Astrocyte of the spinal cord (primary cell): ENCODE results near the gene TIMM13.
"Not testable (repeated sequence)": the region's sequence is repeated elsewhere in the genome, so short reads cannot be mapped to it uniquely, and the experiment has no call there.

Source experiments
- DNase-seq: peaks from one replicate; pipeline ENCODE4 v3.0.0; 2011; ENCODE audit warnings: low read depth, low spot score
- H3K4me3 ChIP-seq: 2 replicates; pipeline ENCODE4 v1.5.1; 2011; ENCODE audit warnings: low read depth, mild to moderate bottlenecking, low read length, moderate library complexity
- in situ Hi-C: cut with HindIII; loops from 2 replicates; pipeline ENCODE4 v1.10.0; 2017; ENCODE audit warnings: low sequenced_read_pairs
- TF ChIP-seq, protein P1 (sequence below): IDR thresholded peaks from 2 replicates; pipeline ENCODE4 v1.5.1; 2012; ENCODE audit warnings: low read depth, mild to moderate bottlenecking, low read length, inconsistent platforms

The TIMM13 gene

DNA sequence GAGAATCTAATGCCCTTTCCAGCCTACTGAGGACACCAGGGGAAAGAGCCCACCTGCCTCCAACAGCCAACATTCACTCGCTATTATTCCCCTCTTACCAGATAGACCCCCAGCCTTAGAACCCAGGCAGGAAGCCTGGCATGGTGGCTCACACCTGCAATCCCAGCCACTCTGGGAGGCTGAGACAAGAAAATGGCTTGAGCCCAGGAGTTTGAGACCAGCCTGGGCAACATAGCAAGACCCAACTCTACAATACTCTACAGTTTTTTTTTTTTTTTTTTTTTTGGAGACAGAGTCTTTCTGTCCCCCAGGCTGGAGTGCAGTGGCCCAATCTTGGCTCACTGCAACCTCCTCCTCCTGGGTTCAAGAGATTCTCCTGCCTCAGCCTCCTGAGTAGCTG lies 32.9 kb upstream of the TIMM13 start:
- in situ Hi-C loops = no loop called here
- TF ChIP-seq, protein P1, sequence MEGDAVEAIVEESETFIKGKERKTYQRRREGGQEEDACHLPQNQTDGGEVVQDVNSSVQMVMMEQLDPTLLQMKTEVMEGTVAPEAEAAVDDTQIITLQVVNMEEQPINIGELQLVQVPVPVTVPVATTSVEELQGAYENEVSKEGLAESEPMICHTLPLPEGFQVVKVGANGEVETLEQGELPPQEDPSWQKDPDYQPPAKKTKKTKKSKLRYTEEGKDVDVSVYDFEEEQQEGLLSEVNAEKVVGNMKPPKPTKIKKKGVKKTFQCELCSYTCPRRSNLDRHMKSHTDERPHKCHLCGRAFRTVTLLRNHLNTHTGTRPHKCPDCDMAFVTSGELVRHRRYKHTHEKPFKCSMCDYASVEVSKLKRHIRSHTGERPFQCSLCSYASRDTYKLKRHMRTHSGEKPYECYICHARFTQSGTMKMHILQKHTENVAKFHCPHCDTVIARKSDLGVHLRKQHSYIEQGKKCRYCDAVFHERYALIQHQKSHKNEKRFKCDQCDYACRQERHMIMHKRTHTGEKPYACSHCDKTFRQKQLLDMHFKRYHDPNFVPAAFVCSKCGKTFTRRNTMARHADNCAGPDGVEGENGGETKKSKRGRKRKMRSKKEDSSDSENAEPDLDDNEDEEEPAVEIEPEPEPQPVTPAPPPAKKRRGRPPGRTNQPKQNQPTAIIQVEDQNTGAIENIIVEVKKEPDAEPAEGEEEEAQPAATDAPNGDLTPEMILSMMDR = no peak
- H3K4me3 ChIP-seq = no peak overlapping the region
- DNase-seq = no peak

DNA sequence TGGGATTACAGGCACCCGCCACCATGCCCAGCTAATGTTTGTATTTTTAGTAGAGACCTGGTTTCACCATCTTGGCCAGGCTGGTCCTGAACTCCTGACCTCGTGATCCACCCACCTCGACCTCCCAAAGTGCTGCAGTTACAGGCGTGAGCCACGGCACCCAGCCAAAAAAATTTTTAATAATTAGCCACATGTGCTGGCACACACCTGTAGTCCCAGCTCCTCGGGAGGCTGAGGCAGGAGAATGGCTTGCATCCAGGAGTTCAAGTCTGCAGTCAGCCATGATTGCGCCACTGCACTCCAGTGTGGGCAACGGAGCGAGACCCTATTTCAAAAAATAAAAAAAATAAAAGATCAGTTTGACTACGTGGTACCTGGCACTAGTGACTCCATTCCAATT lies 31.4 kb upstream of the TIMM13 start:
- in situ Hi-C loops, DNase-seq, H3K4me3 ChIP-seq: not testable (repeated sequence)

DNA sequence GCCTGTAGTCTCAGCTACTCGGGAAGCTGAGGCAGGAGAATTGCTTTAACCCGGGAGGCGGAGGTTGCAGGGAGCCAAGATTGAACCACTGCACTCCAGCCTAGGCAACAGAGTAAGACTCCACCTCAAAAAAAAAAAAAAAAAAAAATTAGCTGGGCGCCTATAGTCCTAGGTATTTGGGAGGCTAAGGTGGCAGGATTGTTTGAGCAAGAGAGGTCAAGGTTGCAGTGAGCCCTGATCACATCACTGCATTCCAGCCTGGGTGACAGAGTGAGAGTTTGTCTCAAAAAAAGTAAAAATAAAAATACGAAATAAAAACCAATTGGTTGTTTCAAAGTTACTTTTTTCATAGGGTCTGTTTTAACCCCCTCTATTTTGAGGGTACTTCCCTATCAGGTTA lies 30.7 kb upstream of the TIMM13 start:
- TF ChIP-seq, protein P1 = no peak
- no peak for DNase-seq
- in situ Hi-C loops = no loop called here
- no peak overlapping the region for H3K4me3 ChIP-seq

DNA sequence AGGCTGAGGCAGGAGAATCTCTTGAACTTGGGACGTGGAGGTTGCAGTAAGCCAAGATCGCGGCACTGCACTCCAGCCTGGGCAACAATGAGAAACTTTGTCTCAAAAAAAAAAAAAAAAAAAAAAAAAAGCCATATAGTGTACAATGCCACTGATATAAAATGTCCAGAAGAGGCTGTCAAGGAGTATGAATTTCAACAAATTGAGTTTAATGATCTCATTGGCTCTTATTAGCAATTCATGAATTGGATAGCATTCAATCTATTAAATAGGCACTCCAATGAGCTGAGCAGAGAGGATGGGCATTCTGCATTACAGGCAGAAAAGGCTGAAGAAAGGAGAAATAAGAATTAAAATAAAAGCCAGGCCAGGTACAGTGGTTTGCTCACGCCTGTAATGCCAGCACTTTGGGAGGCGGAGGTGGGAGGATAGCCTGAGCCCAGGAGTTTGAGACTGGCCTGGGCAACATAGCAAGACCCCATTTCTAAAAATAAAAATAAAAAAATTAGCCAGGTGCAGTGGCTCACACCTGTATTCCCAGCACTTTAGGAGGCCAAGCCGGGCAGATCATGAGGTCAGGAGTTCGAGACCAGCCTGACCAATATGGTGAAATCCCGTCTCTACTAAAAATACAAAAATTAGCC lies 30.1 kb upstream of the TIMM13 start:
- DNase-seq = no peak
- TF ChIP-seq, protein P1 = no peak
- H3K4me3 ChIP-seq = peak overlapping the region; percentile 20
- in situ Hi-C loops = no loop called here

DNA sequence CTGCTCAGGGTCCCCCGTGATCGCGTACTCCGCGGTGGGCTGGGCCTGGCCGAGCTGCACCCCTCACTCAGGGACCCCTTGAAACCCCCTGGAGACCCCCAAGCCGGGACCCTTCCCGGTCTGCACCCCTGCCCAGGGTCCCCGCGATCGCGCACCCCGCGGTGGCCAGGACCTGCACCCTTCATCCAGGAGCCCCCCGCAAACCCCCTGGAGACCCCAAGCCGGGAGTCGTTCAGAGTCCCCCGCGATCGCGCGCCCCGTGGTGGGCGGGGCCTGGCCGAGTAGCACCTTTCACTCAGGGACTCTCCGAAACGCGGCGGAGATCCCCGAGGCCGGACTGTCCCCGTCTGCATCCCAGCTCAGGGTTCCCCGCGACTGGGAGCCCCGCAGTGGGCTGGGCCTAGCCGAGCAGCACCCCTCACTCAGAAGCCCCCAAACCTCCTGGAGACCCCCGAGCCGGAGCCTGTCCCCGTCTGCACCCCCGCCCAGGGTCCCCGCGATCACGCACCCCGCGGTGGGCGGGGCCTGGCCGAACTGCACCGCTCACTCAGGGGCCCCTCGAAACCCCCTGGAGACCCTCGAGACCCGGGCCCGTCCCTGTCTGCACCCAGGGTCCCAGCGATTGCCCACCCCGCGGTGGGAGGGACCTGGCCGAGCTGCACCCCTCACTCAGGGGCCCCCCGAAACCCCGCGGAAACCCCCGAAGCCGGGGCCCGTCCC lies 28.6 kb upstream of the TIMM13 start:
- no peak for DNase-seq
- TF ChIP-seq, protein P1 = no peak
- in situ Hi-C loops = no loop called here
- peak overlapping the region; percentile 90 for H3K4me3 ChIP-seq

DNA sequence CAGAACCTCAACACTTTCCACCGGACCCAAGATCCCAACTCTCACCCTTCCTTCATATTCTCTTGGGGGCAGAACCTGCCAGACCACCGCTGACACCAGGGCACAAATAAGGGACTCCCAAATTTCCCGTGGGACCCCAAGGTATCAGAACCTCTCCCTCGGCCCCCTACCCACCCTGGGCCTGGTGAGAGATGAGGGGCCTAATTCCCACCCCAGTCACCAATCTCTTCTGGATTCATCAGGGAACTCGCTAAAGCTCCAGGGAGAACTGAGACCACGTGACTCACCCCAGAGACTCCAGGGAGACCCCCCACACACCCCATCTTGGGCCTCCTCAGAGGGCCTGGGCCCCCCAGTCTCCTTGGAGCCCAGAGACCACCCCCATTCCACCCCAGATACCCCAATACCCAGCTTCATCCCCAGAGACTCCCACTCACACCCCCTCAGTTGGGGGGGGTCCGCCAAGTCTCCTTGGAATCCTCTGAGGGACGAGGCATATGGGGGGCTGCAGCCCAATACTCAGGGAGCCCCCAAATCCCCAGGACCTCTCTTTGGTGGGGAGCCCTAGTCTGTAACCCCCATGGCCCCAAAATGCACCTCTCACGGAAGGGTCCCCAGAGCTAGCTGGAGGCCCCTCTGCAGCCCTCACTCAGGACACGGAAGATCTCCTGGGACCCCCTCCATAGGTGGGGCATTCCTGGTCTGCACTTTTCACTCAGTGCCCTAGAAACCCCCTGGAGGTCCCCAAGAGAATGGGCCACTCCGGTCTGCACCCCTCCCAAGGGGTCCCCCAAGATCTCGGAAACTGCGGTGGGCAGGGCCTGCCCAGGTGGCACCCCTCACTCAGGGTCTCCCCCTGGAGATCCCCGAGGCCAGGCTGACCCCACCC lies 27.8 kb upstream of the TIMM13 start:
- TF ChIP-seq, protein P1 = no peak
- peak overlapping the region; percentile 90 for H3K4me3 ChIP-seq
- no peak for DNase-seq
- in situ Hi-C loops = no loop called here
